Measurements from ENCODE around the gene C14orf119.
A peak's percentile ranks its signal among the peaks of the same experiment; 100 is the strongest.

The C14orf119 gene, protein sequence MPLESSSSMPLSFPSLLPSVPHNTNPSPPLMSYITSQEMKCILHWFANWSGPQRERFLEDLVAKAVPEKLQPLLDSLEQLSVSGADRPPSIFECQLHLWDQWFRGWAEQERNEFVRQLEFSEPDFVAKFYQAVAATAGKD

DNA sequence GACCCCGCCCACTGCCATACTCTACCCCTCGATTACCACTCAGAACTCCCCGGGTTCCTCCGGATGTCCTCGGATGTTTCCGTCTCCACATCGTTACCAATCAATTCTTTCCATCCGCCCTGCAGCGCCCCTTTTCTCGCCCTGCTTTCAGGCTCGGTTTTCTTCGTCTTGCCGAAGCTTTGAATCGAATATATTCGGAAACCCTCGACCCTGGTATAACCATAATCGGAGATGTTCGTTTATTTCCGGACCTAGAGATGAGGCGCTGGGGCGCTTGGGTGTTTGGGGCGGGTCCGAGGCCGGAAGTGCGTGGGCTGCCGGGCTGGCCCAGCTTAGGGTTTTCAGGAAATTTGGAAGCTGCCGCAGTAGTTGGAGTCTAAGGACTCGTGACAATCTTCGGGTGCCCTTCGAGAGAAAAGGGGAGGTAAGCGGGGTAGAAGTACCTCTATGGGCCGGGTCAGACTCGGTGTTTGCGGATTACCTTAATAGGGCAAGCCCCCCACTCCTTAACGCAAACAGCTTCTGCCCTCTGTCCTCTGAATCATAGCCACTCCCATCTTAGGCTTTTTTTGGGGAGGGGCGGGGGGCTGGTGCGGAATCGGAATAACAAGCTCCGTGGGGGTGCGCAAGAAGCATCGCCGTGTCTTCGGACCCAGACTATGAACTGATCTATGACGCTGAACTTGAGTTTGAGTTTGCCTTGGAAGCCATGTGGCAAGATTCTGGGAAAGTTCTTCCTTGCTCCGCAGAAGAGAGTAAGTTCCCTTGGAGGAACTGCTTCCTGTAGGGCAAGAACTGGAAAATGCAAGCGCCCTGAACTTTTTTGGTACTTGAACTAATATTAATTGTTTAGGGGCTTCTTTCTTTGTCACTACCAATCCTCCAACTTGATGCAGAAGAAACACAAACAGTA, at the start of gene C14orf119:
C14orf119 (plus strand) TSS at position 310 of the 913 bp plus-strand sequence. CDS start 2,154 bp downstream, outside the sequence.
- peaks cover 51% of the 10 kb centered on the region for H3K36me3 ChIP-seq (ENCODE audit: insufficient read depth, low read length)
- peak within 1 kb of the TSS; percentile 81 for H3K9ac ChIP-seq (ENCODE audit: low read length)
- peak within 1 kb of the TSS; percentile 81 to 90 for H3K4me3 ChIP-seq (ENCODE audit: low read depth in 1 of 2, low read length in 2 of 2)
- peaks cover 28% of the 10 kb centered on the region for H3K4me1 ChIP-seq (ENCODE audit: insufficient read depth, low read length)
- H3K27ac ChIP-seq (ENCODE audit: low read depth, low read length): peak within 1 kb of the TSS; percentile 99
- no peaks in the 10 kb centered on the region for H3K9me3 ChIP-seq (ENCODE audit: low read length)
- H3K27me3 ChIP-seq (ENCODE audit: control insufficient read depth in 1 of 2, insufficient read depth in 2 of 2, low read length in 2 of 2): no peaks in the 10 kb centered on the region

DNA sequence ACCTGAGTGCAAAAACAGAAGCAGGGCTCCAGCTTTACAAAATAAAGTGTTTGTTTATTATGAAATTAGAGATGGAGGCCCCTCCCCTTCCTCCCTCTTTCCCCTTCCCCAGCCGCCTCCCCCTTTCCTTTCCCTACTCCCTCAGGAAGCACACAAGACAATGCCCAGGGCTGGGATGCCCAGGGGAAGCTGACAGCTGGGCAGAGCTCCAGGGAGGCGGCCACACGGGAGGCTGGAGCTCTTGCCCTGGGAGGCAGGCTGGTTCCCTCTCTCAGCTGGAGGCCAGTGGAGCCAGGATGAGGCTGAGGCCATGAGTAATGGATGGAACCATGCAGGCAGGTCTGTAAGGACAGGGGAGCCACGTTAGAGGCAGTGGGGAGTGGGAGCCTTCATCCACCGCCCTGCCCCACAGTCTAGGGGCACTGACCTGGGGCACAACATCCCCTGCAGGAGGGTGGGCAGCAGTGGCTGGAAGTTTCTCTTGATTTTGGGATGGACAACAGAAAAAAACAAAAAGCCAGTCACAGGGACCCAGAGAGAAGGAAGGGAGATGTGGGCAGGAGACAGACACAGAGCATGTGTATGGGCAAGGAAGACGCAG, 48.2 kb upstream of the C14orf119 start:
- no peaks in the 10 kb centered on the region for H3K36me3 ChIP-seq (ENCODE audit: insufficient read depth, low read length)
- H3K27ac ChIP-seq (ENCODE audit: low read depth, low read length): no peak overlapping the region
- H3K27me3 ChIP-seq (ENCODE audit: control insufficient read depth in 1 of 2, insufficient read depth in 2 of 2, low read length in 2 of 2): no peaks in the 10 kb centered on the region
- H3K9ac ChIP-seq (ENCODE audit: low read length): no peak overlapping the region
- no peaks in the 10 kb centered on the region for H3K9me3 ChIP-seq (ENCODE audit: low read length)
- H3K4me3 ChIP-seq (ENCODE audit: low read depth in 1 of 2, low read length in 2 of 2): no peak overlapping the region
- no peaks in the 10 kb centered on the region for H3K4me1 ChIP-seq (ENCODE audit: insufficient read depth, low read length)

- Histone ChIP-seq H3K4me3 (ENCODE audit: low read depth in 1 of 2, low read length in 2 of 2) (no peak overlapping the region), H3K27ac (ENCODE audit: low read depth, low read length) (no peak overlapping the region)
These were observed 47.3 kb upstream of the C14orf119 start for GRCh38 chr14:23047751-23048693.

GRCh38 chr14:23049011-23049410, 46.3 kb upstream of the C14orf119 start:
- Histone ChIP-seq H3K27ac (ENCODE audit: low read depth, low read length) (no peak overlapping the region), H3K9ac (ENCODE audit: low read length) (no peak overlapping the region), H3K9me3 (ENCODE audit: low read length) (no peaks in the 10 kb centered on the region), H3K27me3 (ENCODE audit: control insufficient read depth in 1 of 2, insufficient read depth in 2 of 2, low read length in 2 of 2) (no peaks in the 10 kb centered on the region), H3K4me1 (ENCODE audit: insufficient read depth, low read length) (no peaks in the 10 kb centered on the region), H3K36me3 (ENCODE audit: insufficient read depth, low read length) (no peaks in the 10 kb centered on the region), H3K4me3 (ENCODE audit: low read depth in 1 of 2, low read length in 2 of 2) (no peak overlapping the region)

More at GRCh38 chr14:23047751-23048693, 47.3 kb upstream of the C14orf119 start:
- Histone ChIP-seq H3K9ac (ENCODE audit: low read length) (no peak overlapping the region), H3K36me3 (ENCODE audit: insufficient read depth, low read length) (no peaks in the 10 kb centered on the region), H3K27me3 (ENCODE audit: control insufficient read depth in 1 of 2, insufficient read depth in 2 of 2, low read length in 2 of 2) (no peaks in the 10 kb centered on the region), H3K9me3 (ENCODE audit: low read length) (no peaks in the 10 kb centered on the region), H3K4me1 (ENCODE audit: insufficient read depth, low read length) (no peaks in the 10 kb centered on the region)

- no peaks in the 10 kb centered on the region for H3K27me3 ChIP-seq (ENCODE audit: control insufficient read depth in 1 of 2, insufficient read depth in 2 of 2, low read length in 2 of 2)
- no peak overlapping the region for H3K4me3 ChIP-seq (ENCODE audit: low read depth in 1 of 2, low read length in 2 of 2)
- no peaks in the 10 kb centered on the region for H3K36me3 ChIP-seq (ENCODE audit: insufficient read depth, low read length)
- no peak overlapping the region for H3K9ac ChIP-seq (ENCODE audit: low read length)
- no peak overlapping the region for H3K27ac ChIP-seq (ENCODE audit: low read depth, low read length)
- peaks cover 12% of the 10 kb centered on the region for H3K4me1 ChIP-seq (ENCODE audit: insufficient read depth, low read length)
- H3K9me3 ChIP-seq (ENCODE audit: low read length): no peaks in the 10 kb centered on the region
These were observed 43.9 kb upstream of the C14orf119 start for GRCh38 chr14:23051141-23052057.

GRCh38 chr14:23052182-23052623, 43.1 kb upstream of the C14orf119 start:
- Histone ChIP-seq H3K27me3 (ENCODE audit: control insufficient read depth in 1 of 2, insufficient read depth in 2 of 2, low read length in 2 of 2) (no peaks in the 10 kb centered on the region), H3K4me3 (ENCODE audit: low read depth in 1 of 2, low read length in 2 of 2) (no peak overlapping the region), H3K9ac (ENCODE audit: low read length) (no peak overlapping the region), H3K36me3 (ENCODE audit: insufficient read depth, low read length) (no peaks in the 10 kb centered on the region), H3K4me1 (ENCODE audit: insufficient read depth, low read length) (peaks cover 17% of the 10 kb centered on the region), H3K9me3 (ENCODE audit: low read length) (no peaks in the 10 kb centered on the region), H3K27ac (ENCODE audit: low read depth, low read length) (no peak overlapping the region)

DNA sequence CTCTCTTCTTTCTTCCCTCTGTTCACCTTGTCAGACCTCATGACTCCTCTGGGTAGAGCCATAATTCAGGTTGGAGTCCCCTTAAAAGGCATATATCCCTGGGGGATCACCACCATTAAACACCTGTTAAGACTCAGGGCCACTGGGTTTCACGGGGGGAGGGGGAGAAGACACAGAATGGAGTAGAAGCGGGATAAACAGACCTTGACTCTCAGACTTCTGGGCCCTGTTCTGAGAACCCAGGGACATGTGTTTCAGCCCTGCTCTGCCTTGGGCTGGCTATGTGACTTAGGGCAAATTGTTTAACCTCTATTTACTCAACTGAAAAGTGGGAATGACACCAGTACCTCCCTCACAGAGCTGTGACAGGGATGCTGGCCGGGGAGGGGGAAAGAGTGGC, 42.6 kb upstream of the C14orf119 start:
- H3K27me3 ChIP-seq (ENCODE audit: control insufficient read depth in 1 of 2, insufficient read depth in 2 of 2, low read length in 2 of 2): no peaks in the 10 kb centered on the region
- peaks cover 17% of the 10 kb centered on the region for H3K4me1 ChIP-seq (ENCODE audit: insufficient read depth, low read length)
- H3K9ac ChIP-seq (ENCODE audit: low read length): no peak overlapping the region
- H3K9me3 ChIP-seq (ENCODE audit: low read length): no peaks in the 10 kb centered on the region
- no peak overlapping the region for H3K27ac ChIP-seq (ENCODE audit: low read depth, low read length)
- H3K4me3 ChIP-seq (ENCODE audit: low read depth in 1 of 2, low read length in 2 of 2): no peak overlapping the region
- no peaks in the 10 kb centered on the region for H3K36me3 ChIP-seq (ENCODE audit: insufficient read depth, low read length)

GRCh38 chr14:23053426-23053825, 41.9 kb upstream of the C14orf119 start:
- H3K27me3 ChIP-seq (ENCODE audit: control insufficient read depth in 1 of 2, insufficient read depth in 2 of 2, low read length in 2 of 2): no peaks in the 10 kb centered on the region
- H3K4me3 ChIP-seq (ENCODE audit: low read depth in 1 of 2, low read length in 2 of 2): no peak overlapping the region
- H3K9me3 ChIP-seq (ENCODE audit: low read length): no peaks in the 10 kb centered on the region
- H3K9ac ChIP-seq (ENCODE audit: low read length): no peak overlapping the region
- H3K27ac ChIP-seq (ENCODE audit: low read depth, low read length): no peak overlapping the region
- H3K4me1 ChIP-seq (ENCODE audit: insufficient read depth, low read length): peaks cover 17% of the 10 kb centered on the region
- H3K36me3 ChIP-seq (ENCODE audit: insufficient read depth, low read length): no peaks in the 10 kb centered on the region

DNA sequence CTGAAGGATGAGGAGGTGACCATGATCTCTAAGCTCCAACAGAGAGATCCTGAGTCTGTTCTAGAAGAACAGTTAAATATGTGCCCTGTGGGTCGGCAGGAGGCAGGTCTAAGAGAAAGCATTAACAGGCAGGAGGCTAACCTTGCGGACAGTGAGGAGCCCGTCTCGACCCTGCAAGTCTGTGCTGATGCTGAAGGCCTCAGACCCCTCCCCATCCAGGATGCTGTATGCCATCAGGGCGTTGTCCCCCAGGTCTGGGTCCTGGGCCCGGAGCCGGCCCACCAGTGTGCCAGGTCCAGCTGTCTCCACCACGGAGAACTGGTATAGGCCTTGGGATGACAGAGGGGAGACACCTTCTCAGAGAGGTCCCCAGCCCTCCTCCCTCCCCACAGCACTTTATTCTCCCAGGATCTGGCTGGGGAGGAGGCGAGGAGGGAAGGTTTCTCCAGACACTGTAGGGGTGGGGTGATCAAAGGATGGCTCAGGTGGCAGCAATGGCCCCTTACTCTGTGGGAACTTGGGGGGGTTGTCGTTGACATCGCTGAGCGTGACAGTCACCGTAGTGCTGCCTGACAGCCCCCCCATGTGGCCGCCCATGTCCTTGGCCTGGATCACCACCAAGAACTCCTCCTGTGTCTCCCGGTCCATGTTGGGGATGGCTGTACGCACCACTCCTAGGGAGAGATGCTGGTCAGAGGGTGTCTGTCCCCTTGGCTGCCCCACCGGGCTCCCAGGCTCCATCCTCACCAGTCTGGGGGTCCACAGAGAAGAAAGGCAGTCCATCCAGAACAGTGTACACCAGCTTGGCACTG, 41.1 kb upstream of the C14orf119 start:
- H3K4me1 ChIP-seq (ENCODE audit: insufficient read depth, low read length): peaks cover 17% of the 10 kb centered on the region
- H3K9me3 ChIP-seq (ENCODE audit: low read length): no peaks in the 10 kb centered on the region
- peaks cover 6% of the 10 kb centered on the region for H3K36me3 ChIP-seq (ENCODE audit: insufficient read depth, low read length)
- H3K4me3 ChIP-seq (ENCODE audit: low read depth in 1 of 2, low read length in 2 of 2): no peak overlapping the region
- no peak overlapping the region for H3K9ac ChIP-seq (ENCODE audit: low read length)
- H3K27me3 ChIP-seq (ENCODE audit: control insufficient read depth in 1 of 2, insufficient read depth in 2 of 2, low read length in 2 of 2): no peaks in the 10 kb centered on the region
- no peak overlapping the region for H3K27ac ChIP-seq (ENCODE audit: low read depth, low read length)
